Kasumi-1 (cell line): Measurements from ENCODE around the gene TSPAN14.

ENCODE experiments used
- DNase-seq, 2 experiments: peaks; one replicate each; lab custom pipeline; 2025; lab: John Stamatoyannopoulos, UW

The TSPAN14 gene

DNA sequence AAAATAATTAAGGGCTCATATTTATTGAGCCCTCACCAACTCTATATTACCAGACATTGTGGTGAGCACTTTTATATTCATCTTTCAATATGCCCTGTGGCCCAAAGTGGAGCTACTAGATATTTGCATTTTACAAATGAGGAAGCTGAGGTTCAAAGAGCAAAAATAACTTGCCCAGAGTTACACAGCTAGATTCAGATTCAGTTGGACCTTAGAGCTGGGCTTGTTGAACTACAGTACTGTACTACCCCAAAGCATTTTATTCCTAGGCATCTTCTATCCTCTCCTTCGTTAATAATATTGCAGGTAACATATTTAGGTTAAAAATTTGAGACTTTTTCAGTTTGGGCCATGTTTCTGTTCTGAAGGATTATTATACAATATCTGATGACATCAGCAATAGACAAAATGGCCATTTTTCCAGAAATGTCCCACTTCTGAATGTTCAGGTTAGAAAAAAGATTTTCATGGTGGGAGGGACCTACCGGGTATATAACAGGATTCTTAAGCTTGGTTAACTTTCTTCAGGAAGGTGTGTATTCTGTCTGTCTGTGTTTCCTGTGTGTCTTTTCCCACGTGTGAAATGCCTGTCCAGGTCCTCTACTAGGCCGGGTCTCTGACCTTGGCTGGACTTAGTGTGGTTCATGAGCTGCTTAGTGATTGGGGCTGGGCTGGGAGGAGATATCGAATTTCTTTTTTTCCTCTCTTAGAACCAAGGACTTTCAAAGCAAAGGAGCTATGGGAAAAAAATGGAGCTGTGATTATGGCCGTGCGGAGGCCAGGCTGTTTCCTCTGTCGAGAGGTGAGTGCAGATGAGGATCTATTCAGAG is 32.2 kb upstream of the TSPAN14 start:
- peak; percentile 73 to 81 for DNase-seq

DNA sequence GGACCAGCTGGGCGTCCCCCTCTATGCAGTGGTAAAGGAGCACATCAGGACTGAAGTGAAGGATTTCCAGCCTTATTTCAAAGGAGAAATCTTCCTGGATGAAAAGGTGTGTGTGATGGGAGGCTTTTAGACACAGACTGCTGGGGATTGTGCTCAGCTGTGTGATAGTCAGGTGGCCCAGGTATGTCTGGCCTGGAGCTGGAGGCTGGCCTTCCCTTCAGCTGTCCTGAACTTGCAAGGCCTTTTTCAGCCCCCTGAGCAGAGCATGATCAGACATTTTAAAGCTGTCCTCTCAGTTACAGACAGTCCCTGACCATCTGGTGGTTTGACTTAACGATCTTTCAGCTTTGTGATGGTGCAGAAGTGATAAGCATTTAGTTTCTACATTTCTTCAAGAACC is 28.2 kb upstream of the TSPAN14 start:
- DNase-seq: no peak

- DNase-seq: no peak
Observed at GRCh38 chr10:80427541-80427940, 26.6 kb upstream of the TSPAN14 start.

DNA sequence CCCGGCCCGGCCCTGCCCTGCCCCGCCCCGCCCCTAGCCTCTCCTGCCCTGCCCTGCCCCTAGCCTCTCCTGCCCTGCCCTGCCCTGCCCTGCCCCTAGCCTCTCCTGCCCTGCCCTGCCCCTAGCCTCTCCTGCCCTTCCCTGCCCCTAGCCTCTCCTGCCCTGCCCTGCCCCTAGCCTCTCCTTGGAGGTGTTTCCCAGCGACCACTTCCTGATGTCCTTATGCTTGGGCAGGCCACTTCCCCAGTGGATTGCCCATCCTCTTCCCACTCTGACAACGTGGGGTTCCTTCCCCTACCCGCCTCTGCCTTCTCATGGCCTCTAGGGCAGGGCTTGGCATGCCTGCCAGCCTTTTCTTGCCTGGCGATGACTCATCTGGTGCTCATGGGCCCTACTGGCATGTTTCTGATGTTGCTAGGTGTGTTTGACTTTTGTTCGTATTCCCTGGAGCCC is 24.6 kb upstream of the TSPAN14 start:
- DNase-seq: no peak

DNA sequence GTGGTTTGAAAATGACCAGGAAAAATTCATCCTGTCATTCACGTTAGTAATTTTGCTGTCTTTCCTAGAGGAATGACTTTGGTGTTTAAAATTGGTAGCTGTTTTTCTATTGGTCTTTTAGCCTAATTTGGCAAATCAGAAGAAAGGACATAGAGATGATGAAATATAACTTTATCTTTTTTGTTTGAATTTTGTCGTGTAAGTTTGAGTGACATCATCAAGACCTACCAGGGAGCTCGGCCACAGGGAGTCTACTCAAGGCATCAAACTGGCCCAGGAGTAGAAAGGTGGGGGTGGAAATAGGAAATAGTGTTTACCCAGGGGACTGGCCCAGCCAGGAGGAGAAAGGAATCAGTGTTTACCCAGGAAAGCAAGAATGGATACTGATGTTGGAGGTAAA is 21.0 kb upstream of the TSPAN14 start:
- no peak for DNase-seq

- DNase-seq: no peak
Observed at GRCh38 chr10:80436446-80437098, 17.5 kb upstream of the TSPAN14 start.

DNA sequence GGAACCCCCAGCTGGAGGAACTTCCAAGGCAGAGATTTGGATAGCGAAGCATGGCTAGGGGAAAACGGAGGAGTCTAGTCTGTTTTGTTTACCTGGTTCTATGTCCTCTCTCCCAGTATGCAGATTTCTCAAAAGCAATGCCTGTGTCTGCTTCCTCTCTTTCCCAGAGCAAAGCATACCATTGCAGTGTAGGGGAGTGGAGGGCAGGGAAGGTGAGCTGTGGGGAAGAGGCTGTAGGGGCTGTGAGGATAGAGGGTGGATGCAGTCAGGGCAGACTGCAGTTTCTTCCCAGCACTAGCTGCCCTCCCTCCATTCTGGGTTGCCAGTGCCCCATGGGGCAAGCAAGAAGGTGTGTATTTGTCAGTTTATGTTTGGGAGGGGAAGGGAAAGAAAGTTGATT is 16.9 kb upstream of the TSPAN14 start:
- DNase-seq: no peak

GRCh38 chr10:80441831-80442230 is 12.3 kb upstream of the TSPAN14 start:
- DNase-seq: no peak

DNA sequence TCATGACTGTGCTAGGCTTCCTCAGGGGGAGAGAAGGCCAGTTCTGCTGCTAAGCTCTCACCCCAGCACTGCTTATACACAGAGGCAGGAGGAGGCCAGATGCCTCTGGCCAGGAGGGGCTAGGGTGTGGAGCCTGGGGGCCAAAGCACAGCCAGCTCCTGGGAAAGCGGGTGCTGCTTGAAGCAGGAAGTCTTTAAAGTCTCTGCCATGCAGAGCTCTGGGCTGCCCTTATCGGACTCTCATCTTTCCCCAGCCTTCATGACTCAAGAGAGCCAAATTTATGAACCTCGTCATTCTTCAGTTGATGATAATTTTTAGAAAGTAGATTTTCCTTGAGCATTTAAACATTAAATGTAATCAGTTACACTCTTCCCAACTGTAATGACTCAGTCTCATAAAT is 11.2 kb upstream of the TSPAN14 start:
- no peak for DNase-seq

DNA sequence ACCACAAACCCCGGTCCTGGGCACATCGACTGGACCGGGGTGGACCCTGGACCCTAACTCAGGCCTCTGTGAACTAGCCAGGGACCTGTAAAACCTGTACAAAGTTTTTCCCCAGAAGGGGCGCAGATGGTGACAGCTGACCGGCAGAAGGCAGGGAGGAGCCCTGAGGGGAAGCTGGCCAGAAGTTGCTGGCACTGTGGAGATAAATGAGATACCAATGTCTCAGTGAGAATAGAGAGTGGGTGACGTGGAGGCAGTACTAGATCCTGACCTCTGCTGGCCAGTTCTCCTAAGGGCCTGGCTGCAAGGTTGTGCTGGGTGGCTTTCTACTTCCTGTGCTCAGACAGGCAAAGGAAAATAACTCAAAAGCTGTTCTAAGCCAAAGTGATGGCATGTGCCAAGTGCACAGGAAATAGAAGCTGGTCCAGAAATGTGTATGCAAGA is 10.6 kb upstream of the TSPAN14 start:
- peak; percentile 63 to 74 for DNase-seq

DNA sequence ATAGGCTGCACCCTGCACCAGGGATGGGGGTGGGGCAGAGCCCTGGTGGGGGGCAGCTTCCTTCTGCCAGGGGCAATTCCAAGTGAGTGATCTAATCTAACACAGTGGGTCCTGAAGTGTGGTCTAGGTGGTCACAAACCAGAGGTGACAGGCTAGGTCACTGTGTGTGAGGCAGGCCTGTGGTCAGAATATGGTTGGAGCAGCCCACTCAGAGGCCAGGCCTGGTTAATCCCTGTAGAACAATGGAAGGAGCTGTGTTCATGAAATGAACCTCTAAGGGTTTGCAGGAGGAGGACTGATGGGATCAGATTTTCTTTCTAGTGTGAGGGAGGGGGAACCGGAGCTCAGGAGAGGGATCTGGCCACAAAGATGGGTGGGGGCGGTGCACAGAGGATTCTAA is 10.0 kb upstream of the TSPAN14 start:
- no peak for DNase-seq

GRCh38 chr10:80444646-80445319 is 9.3 kb upstream of the TSPAN14 start:
- DNase-seq: peak; percentile 87 to 91

- DNase-seq: no peak
Observed at GRCh38 chr10:80447436-80448190, 6.5 kb upstream of the TSPAN14 start.

DNA sequence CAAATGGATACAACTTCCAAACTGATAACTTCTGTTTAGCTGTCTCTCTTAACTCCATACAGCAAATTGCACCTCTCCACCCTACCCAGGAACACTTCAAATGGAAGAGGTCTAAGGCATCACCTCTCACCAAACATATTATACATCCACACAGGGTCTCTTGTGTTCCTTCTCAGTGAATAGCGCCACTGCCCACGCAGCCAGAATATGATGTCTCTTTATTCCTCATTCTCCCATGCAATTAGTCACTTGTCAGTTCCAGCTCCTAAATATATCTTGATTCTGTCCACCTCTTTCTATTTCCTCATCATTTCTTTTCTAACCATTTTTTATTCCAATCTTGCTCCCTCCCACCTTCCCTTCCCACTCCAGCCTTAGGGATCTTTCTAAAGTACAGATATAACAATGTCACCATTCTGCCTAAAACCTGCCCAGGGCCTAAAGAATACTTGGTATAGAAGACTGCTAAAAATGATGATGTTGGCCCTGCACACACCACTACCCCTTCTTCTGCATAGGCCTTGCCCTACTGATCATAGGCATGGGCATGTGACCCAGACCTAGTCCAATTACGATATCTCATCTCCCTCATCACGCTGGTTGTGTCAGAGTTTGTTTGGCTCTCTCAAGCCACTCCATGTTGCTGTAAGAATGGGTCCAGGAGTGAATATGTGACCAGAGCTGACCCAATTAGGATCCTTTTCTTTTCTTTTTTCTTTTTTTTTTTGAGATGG is 5.7 kb upstream of the TSPAN14 start:
- no peak for DNase-seq

GRCh38 chr10:80449520-80449919 is 4.6 kb upstream of the TSPAN14 start:
- DNase-seq: no peak

- DNase-seq: peak in 1 of 2 experiments; percentile 15
Observed at GRCh38 chr10:80451132-80451531, 3.0 kb upstream of the TSPAN14 start.

DNA sequence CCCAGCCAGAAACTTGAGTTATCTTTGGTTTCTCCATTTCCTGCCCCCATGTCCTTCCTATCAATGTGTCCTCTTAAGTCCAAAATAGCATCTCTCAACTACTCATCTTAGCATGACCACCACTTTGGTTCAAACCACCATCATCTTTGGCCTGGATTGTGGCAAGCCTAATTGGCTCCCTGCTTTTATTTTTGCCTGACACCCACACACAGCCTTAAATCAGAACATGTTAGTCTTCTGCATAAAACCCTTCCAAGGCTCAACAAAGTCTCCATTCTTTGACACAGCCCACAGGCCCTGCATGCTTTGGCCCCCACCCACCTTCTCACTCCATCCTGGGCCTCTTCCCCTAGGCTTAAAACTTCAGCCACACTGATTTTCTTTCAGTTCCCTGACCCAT is 2.0 kb upstream of the TSPAN14 start:
- no peak for DNase-seq

DNA sequence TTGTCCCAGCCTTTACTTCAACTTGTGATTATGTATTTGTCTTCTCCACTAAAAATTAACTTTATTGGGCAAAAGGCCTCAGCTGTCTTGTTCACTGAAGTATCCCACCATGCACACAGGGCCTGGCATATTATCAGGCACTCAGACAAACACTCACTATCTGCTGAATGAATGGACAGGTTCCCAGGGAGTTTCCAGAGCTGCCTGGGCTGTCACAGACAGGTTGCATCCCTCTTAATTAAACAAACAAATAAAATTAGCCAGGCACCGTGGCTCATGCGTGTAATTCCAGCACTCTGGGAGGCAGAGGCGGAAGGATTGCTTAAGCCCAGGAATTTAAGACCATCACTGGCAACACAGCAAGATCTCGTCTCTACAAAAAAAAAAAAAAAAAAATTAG is 1.5 kb upstream of the TSPAN14 start:
- DNase-seq: no peak

- peak in 1 of 2 experiments; percentile 72 for DNase-seq
Observed at GRCh38 chr10:80453056-80453841, 861 bp upstream of the TSPAN14 start.
